ENCODE measurements around the gene TTC39B. TPM values are rescaled to one million over a fixed set of nuclear protein-coding genes. Genes with fewer than 3 reads are reported as not detected.

Gene TTC39B
- total RNA-seq, 1 donor from 2014 or later: 49.2 TPM

- Histone ChIP-seq H3K9me3 (no peaks in the 10 kb centered on the region), H3K27ac (no peak overlapping the region), H3K27me3 (ENCODE audit: low read depth) (no peaks in the 10 kb centered on the region), H3K36me3 (no peaks in the 10 kb centered on the region), H3K4me3 (no peak overlapping the region), H3K4me1 (no peaks in the 10 kb centered on the region)
- DNase-seq (no peak), ATAC-seq (no peak)
- TF ChIP-seq CTCF (IDR thresholded peaks at IDR 0.05): no peak
- intact Hi-C loops (cut with DNase I): no loop called here
These were observed 149.6 kb downstream of the TTC39B start for GRCh38 chr9:15157381-15157780.

- no peak overlapping the region for H3K4me3 ChIP-seq
- no peaks in the 10 kb centered on the region for H3K9me3 ChIP-seq
- no peaks in the 10 kb centered on the region for H3K36me3 ChIP-seq
- DNase-seq: no peak
- no peak for TF ChIP-seq CTCF (IDR thresholded peaks at IDR 0.05)
- no peak for ATAC-seq
- H3K27ac ChIP-seq: no peak overlapping the region
- no peaks in the 10 kb centered on the region for H3K27me3 ChIP-seq (ENCODE audit: low read depth)
- intact Hi-C loops (cut with DNase I): no loop called here
- H3K4me1 ChIP-seq: no peaks in the 10 kb centered on the region
These were observed 150.8 kb downstream of the TTC39B start for GRCh38 chr9:15156241-15156640.

GRCh38 chr9:15155826-15156225 is 151.2 kb downstream of the TTC39B start:
- Histone ChIP-seq H3K4me1 (no peaks in the 10 kb centered on the region), H3K27ac (no peak overlapping the region), H3K4me3 (no peak overlapping the region), H3K9me3 (no peaks in the 10 kb centered on the region), H3K27me3 (ENCODE audit: low read depth) (no peaks in the 10 kb centered on the region), H3K36me3 (no peaks in the 10 kb centered on the region)
- intact Hi-C loops (cut with DNase I): no loop called here
- DNase-seq: no peak
- ATAC-seq: no peak
- no peak for TF ChIP-seq CTCF (IDR thresholded peaks at IDR 0.05)

- Histone ChIP-seq H3K36me3 (no peaks in the 10 kb centered on the region), H3K4me1 (no peaks in the 10 kb centered on the region), H3K27me3 (ENCODE audit: low read depth) (no peaks in the 10 kb centered on the region), H3K4me3 (no peak overlapping the region), H3K9me3 (no peaks in the 10 kb centered on the region), H3K27ac (no peak overlapping the region)
- no peak for DNase-seq
- ATAC-seq: no peak
- TF ChIP-seq CTCF (IDR thresholded peaks at IDR 0.05): no peak
- intact Hi-C loops (cut with DNase I): no loop called here
These were observed 151.7 kb downstream of the TTC39B start for GRCh38 chr9:15155323-15155722.

DNA sequence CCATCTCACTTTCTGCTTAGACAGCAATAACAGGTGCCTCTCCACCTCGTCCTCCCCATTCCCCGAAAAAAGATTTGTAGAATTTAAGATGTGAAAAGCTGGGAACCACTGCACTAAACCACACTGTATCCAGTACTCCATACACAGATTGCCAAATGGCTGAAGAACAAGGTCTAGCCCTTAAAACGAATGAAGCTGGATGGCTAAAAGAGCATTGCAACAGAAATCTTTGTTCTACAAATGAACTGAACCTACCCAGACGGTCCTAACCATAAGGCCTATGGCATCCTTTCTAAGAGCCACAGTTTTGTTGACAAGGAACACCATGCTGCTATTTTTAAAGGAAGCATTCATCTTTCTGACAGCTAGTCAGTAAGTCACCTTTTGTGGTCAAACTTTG is 152.3 kb downstream of the TTC39B start:
- Histone ChIP-seq H3K4me1 (no peaks in the 10 kb centered on the region), H3K27me3 (ENCODE audit: low read depth) (no peaks in the 10 kb centered on the region), H3K4me3 (no peak overlapping the region), H3K9me3 (no peaks in the 10 kb centered on the region), H3K27ac (no peak overlapping the region), H3K36me3 (no peaks in the 10 kb centered on the region)
- no peak for ATAC-seq
- no peak for TF ChIP-seq CTCF (IDR thresholded peaks at IDR 0.05)
- no peak for DNase-seq
- intact Hi-C loops (cut with DNase I): no loop called here

GRCh38 chr9:15153961-15154360 is 153.1 kb downstream of the TTC39B start:
- Histone ChIP-seq H3K27me3 (ENCODE audit: low read depth) (no peaks in the 10 kb centered on the region), H3K4me1 (no peaks in the 10 kb centered on the region), H3K27ac (no peak overlapping the region), H3K36me3 (no peaks in the 10 kb centered on the region), H3K9me3 (no peaks in the 10 kb centered on the region), H3K4me3 (no peak overlapping the region)
- no peak for TF ChIP-seq CTCF (IDR thresholded peaks at IDR 0.05)
- ATAC-seq (no peak), DNase-seq (no peak)
- intact Hi-C loops (cut with DNase I): no loop called here
